ENCODE results near the gene CPNE9.

GRCh38 chr3:9721700-9722060 is 18.0 kb downstream of the CPNE9 start:
- TF ChIP-seq KDM5A (IDR thresholded peaks at IDR 0.05; ENCODE audit: low read length) = no peak
- TF ChIP-seq EP300 (IDR thresholded peaks at IDR 0.05; ENCODE audit: borderline replicate concordance in 1 of 2, low read depth in 2 of 2, low read length in 2 of 2) = no peak
- no peak for TF ChIP-seq POLR2A (IDR thresholded peaks at IDR 0.05; ENCODE audit: control extremely low read depth in 1 of 2, low read depth in 2 of 2, low read length in 2 of 2)
- no peak for TF ChIP-seq CTCF (IDR thresholded peaks at IDR 0.05; ENCODE audit: control extremely low read depth in 1 of 3, insufficient read depth in 1 of 3, low read depth in 1 of 3, low read length in 3 of 3)
- no peak for TF ChIP-seq SP2 (IDR thresholded peaks at IDR 0.05; ENCODE audit: low read length)
- TF ChIP-seq E2F6 (IDR thresholded peaks at IDR 0.05) = no peak
- TF ChIP-seq POLR2AphosphoS5 (IDR thresholded peaks at IDR 0.05; ENCODE audit: low read depth, low read length) = no peak
- no peak for TF ChIP-seq YY1 (IDR thresholded peaks at IDR 0.05; ENCODE audit: low read depth, low read length)
- TF ChIP-seq RNF2 (IDR thresholded peaks at IDR 0.05; ENCODE audit: borderline replicate concordance, low read depth, low read length, missing control alignments, poor library complexity, severe bottlenecking) = no peak
